Lower leg skin (tissue), 4 donors: Measurements from ENCODE around the gene B3GLCT. TPM values are rescaled to one million over a fixed set of nuclear protein-coding genes. Genes with fewer than 3 reads are reported as not detected.

ENCODE experiments used
- DNase-seq, 2 donors: peaks; one replicate each; pipeline ENCODE4 v3.0.0-alpha.2; 2019; ENCODE audit warnings: low spot score in 2 of 2
- H3K4me3 ChIP-seq: fragments of 200-600 bp; sonication (generic); 2 replicates; pipeline ENCODE4 v1.5.1; 2017; ENCODE audit warnings: mild to moderate bottlenecking, low read depth; ENCODE audit not compliant: poor library complexity, severe bottlenecking
- POLR2A ChIP-seq, 2 donors: fragments of 450-650 bp; IDR thresholded peaks; one replicate each; pipeline ENCODE4 v1.6.1; 2016 to 2017; ENCODE audit warnings: antibody characterized with exemption in 2 of 2, mild to moderate bottlenecking in 1 of 2, moderate library complexity in 1 of 2
- WGBS, 2 donors: methylation state at CpG; one replicate each; pipeline ENCODE4 v1.1.5; 2018; 5-methylcytosine and 5-hydroxymethylcytosine counted together
- intact Hi-C: fragments of 100-400 bp; cut with DNase I; formaldehyde crosslinking; loops from one replicate; pipeline ENCODE4 v1.15.0; 2023; ENCODE audit warnings: low total_unique reads
- total RNA-seq, 4 donors: library from RNA; depleted of rRNA; stranded (reverse); fragments of >200 nt; gene quantifications; one replicate each; pipeline ENCODE4 v1.1.0, GENCODE V29; 2016
- TF ChIP-seq, protein P1 (sequence below), 3 donors: fragments of 450-650 bp; IDR thresholded peaks; one replicate each; pipeline ENCODE4 v1.5.1; 2016; ENCODE audit warnings: antibody characterized with exemption in 3 of 3, mild to moderate bottlenecking in 3 of 3, moderate library complexity in 2 of 3

B3GLCT gene
- total RNA-seq, 4 donors from 2014 or later: 3.2 to 9.1 (median 6.2) TPM

DNA sequence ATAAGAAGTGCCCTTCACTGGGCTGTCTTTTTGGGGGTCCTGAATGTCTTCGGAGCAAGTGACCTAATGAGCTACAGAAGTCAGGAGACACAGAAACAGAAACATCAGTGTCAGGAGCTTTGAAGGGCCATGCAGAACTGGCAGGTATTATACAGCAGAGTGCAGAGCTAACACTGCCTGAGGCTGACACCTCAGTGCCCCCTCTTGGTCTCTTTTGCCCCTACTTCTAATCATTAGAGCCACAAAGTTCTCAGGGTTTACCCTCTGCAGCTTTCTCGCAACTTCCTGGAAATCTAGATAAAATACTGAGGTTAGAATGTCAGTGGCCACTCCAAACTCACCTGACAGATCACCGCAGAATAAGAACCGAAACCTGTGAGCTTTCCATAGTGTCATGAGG is 172.7 kb downstream of the B3GLCT start:
- no peak for DNase-seq
- 89 to 96% methylated on average over 4 of the region's 4 CpGs for WGBS, 2 donors
- intact Hi-C loops: no loop called here
- TF ChIP-seq POLR2A (IDR thresholded peaks at IDR 0.05): no peak
- TF ChIP-seq, protein P1, sequence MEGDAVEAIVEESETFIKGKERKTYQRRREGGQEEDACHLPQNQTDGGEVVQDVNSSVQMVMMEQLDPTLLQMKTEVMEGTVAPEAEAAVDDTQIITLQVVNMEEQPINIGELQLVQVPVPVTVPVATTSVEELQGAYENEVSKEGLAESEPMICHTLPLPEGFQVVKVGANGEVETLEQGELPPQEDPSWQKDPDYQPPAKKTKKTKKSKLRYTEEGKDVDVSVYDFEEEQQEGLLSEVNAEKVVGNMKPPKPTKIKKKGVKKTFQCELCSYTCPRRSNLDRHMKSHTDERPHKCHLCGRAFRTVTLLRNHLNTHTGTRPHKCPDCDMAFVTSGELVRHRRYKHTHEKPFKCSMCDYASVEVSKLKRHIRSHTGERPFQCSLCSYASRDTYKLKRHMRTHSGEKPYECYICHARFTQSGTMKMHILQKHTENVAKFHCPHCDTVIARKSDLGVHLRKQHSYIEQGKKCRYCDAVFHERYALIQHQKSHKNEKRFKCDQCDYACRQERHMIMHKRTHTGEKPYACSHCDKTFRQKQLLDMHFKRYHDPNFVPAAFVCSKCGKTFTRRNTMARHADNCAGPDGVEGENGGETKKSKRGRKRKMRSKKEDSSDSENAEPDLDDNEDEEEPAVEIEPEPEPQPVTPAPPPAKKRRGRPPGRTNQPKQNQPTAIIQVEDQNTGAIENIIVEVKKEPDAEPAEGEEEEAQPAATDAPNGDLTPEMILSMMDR (IDR thresholded peaks at IDR 0.05): no peak
- no peak overlapping the region for H3K4me3 ChIP-seq

DNA sequence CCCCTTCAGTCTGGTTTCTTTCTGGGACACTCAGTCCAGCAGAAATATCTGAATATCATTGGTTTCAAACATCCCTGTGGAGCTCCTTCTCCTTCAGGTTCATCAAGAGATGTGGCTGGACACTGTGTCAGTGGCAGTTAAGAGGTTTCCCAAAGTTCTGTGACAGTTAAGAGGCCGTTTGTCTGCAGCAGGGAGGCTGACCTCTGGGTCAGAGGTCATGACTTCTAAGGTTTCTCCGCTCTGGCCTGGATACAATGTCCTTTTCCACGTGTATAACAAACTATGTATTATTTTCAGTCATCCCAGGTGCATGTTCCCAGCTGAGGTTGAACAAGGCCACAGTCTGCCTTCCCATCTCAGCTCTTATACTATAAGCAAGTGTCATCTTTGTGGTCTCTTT is 174.9 kb downstream of the B3GLCT start:
- 51 to 57% methylated on average over 3 of the region's 3 CpGs for WGBS, 2 donors
- no peak for TF ChIP-seq POLR2A (IDR thresholded peaks at IDR 0.05)
- TF ChIP-seq, protein P1 (IDR thresholded peaks at IDR 0.05): no peak
- no peak overlapping the region for H3K4me3 ChIP-seq
- no peak for DNase-seq
- intact Hi-C loops: no loop called here

DNA sequence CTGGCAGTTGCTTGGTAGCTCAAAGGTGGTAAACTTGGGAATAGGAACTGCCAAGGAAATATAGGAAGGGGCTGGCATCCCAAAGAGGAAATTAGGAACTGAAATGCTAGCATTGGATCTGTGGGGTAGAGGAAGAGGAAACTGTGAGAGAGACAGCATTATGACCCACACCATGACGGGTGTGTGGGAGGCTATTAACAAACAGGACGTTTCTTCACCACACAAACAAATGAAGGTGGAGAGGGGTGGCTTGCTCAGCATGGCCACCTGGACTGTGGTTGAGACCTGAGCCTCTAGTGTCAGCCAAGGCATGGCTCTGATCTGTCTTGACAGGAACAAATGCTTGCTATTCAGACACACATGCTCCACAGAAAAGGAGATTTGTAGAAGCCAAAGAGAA is 178.2 kb downstream of the B3GLCT start:
- no peak for DNase-seq
- TF ChIP-seq, protein P1 (IDR thresholded peaks at IDR 0.05): no peak
- TF ChIP-seq POLR2A (IDR thresholded peaks at IDR 0.05): no peak
- intact Hi-C loops: no loop called here
- no peak overlapping the region for H3K4me3 ChIP-seq
- 36 to 59% methylated on average over 2 of the region's 2 CpGs for WGBS, 2 donors

DNA sequence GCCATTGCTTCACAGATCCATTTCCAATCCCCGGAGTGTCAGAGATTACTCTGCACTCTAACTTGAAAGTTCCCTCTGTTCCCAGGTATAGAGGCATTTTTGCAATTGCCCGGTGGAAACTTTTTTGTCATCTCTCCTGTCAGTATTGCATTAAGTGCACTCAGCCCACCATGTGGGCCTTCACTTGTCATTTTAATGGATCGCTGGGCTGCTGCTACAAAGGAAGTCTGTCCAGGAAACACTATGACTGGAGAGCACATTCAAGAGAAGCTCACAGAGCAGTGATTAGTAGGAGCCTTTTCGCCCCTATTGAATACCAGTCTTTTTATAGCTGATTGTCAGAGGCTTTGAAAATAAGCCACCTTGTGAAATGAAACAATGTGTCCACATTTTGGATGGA is 180.9 kb downstream of the B3GLCT start:
- no peak for TF ChIP-seq POLR2A (IDR thresholded peaks at IDR 0.05)
- TF ChIP-seq, protein P1 (IDR thresholded peaks at IDR 0.05): no peak
- no peak overlapping the region for H3K4me3 ChIP-seq
- 59 to 60% methylated on average over 4 of the region's 4 CpGs for WGBS, 2 donors
- intact Hi-C loops: no loop called here
- no peak for DNase-seq

Other genes with a start within 250 kb of the B3GLCT start
- 10 to 100 TPM; 21.6 to 29.3 (median 24.9) TPM for gene HSPH1, start 38.1 kb upstream of the B3GLCT start, total RNA-seq